ENCODE measurements around the gene TSTD1.

TSTD1 gene

GRCh38 chr1:161046605-161047228, 8.0 kb upstream of the TSTD1 start:
- peaks cover 18% of the 10 kb centered on the region for H3K9me3 ChIP-seq (ENCODE audit: control insufficient read depth, low read length)
- DNase-seq (ENCODE audit: low read depth) = no peak
- H3K4me1 ChIP-seq (ENCODE audit: control insufficient read depth, insufficient read depth, low read length) = peaks cover 14% of the 10 kb centered on the region
- peaks cover 14% of the 10 kb centered on the region for H3K36me3 ChIP-seq (ENCODE audit: control insufficient read depth, insufficient read depth, low read length, severe bottlenecking)
- H3K4me3 ChIP-seq (ENCODE audit: low read length) = peak overlapping the region; percentile 96
- H3K27me3 ChIP-seq (replicated peaks; ENCODE audit: control insufficient read depth, insufficient read depth, low read length) = no peaks in the 10 kb centered on the region
- peak overlapping the region; percentile 98 for H3K9ac ChIP-seq (ENCODE audit: low read length)

- H3K9me3 ChIP-seq (ENCODE audit: control insufficient read depth, low read length) = peaks cover 18% of the 10 kb centered on the region
- peaks cover 14% of the 10 kb centered on the region for H3K4me1 ChIP-seq (ENCODE audit: control insufficient read depth, insufficient read depth, low read length)
- DNase-seq (ENCODE audit: low read depth) = peak; percentile 98
- H3K27me3 ChIP-seq (replicated peaks; ENCODE audit: control insufficient read depth, insufficient read depth, low read length) = no peaks in the 10 kb centered on the region
- peaks cover 20% of the 10 kb centered on the region for H3K36me3 ChIP-seq (ENCODE audit: control insufficient read depth, insufficient read depth, low read length, severe bottlenecking)
- H3K4me3 ChIP-seq (ENCODE audit: low read length) = peak within 1 kb of the TSS; percentile 96
- peak within 1 kb of the TSS; percentile 98 for H3K9ac ChIP-seq (ENCODE audit: low read length)
Observed at GRCh38 chr1:161045736-161046604, 7.2 kb upstream of the TSTD1 start, which contains the start of gene USF1. Gene USF1 (minus strand): TSS chr1:161045977. CDS start chr1:161043275, 2,702 bp downstream.

- peak; percentile 78 for DNase-seq (ENCODE audit: low read depth)
- peaks cover 14% of the 10 kb centered on the region for H3K4me1 ChIP-seq (ENCODE audit: control insufficient read depth, insufficient read depth, low read length)
- peak overlapping the region; percentile 98 for H3K9ac ChIP-seq (ENCODE audit: low read length)
- H3K9me3 ChIP-seq (ENCODE audit: control insufficient read depth, low read length) = peaks cover 18% of the 10 kb centered on the region
- H3K27me3 ChIP-seq (replicated peaks; ENCODE audit: control insufficient read depth, insufficient read depth, low read length) = no peaks in the 10 kb centered on the region
- H3K4me3 ChIP-seq (ENCODE audit: low read length) = peak overlapping the region; percentile 96
- peaks cover 28% of the 10 kb centered on the region for H3K36me3 ChIP-seq (ENCODE audit: control insufficient read depth, insufficient read depth, low read length, severe bottlenecking)
Observed at GRCh38 chr1:161044908-161045735, 6.4 kb upstream of the TSTD1 start.

GRCh38 chr1:161044535-161044907, 5.8 kb upstream of the TSTD1 start:
- peak; percentile 45 for DNase-seq (ENCODE audit: low read depth)
- Histone ChIP-seq H3K36me3 (ENCODE audit: control insufficient read depth, insufficient read depth, low read length, severe bottlenecking) (peaks cover 34% of the 10 kb centered on the region), H3K9me3 (ENCODE audit: control insufficient read depth, low read length) (peaks cover 14% of the 10 kb centered on the region), H3K4me1 (ENCODE audit: control insufficient read depth, insufficient read depth, low read length) (peaks cover 14% of the 10 kb centered on the region), H3K4me3 (ENCODE audit: low read length) (peak overlapping the region; percentile 96), H3K9ac (ENCODE audit: low read length) (peak overlapping the region; percentile 98), H3K27me3 (replicated peaks; ENCODE audit: control insufficient read depth, insufficient read depth, low read length) (no peaks in the 10 kb centered on the region)

- no peaks in the 10 kb centered on the region for H3K9me3 ChIP-seq (ENCODE audit: control insufficient read depth, low read length)
- H3K9ac ChIP-seq (ENCODE audit: low read length) = no peak overlapping the region
- H3K4me3 ChIP-seq (ENCODE audit: low read length) = no peak overlapping the region
- DNase-seq (ENCODE audit: low read depth) = no peak
- H3K36me3 ChIP-seq (ENCODE audit: control insufficient read depth, insufficient read depth, low read length, severe bottlenecking) = peaks cover 50% of the 10 kb centered on the region
- peaks cover 10% of the 10 kb centered on the region for H3K4me1 ChIP-seq (ENCODE audit: control insufficient read depth, insufficient read depth, low read length)
- H3K27me3 ChIP-seq (replicated peaks; ENCODE audit: control insufficient read depth, insufficient read depth, low read length) = no peaks in the 10 kb centered on the region
Observed at GRCh38 chr1:161039546-161039945, 782 bp upstream of the TSTD1 start.

GRCh38 chr1:161039154-161039545, 386 bp upstream of the TSTD1 start:
- H3K4me3 ChIP-seq (ENCODE audit: low read length) = no peak overlapping the region
- no peak for DNase-seq (ENCODE audit: low read depth)
- peaks cover 50% of the 10 kb centered on the region for H3K36me3 ChIP-seq (ENCODE audit: control insufficient read depth, insufficient read depth, low read length, severe bottlenecking)
- H3K27me3 ChIP-seq (replicated peaks; ENCODE audit: control insufficient read depth, insufficient read depth, low read length) = no peaks in the 10 kb centered on the region
- H3K9ac ChIP-seq (ENCODE audit: low read length) = no peak overlapping the region
- peaks cover 6% of the 10 kb centered on the region for H3K4me1 ChIP-seq (ENCODE audit: control insufficient read depth, insufficient read depth, low read length)
- H3K9me3 ChIP-seq (ENCODE audit: control insufficient read depth, low read length) = no peaks in the 10 kb centered on the region

GRCh38 chr1:161037661-161038522, 872 bp downstream of the TSTD1 start:
- Histone ChIP-seq H3K4me1 (ENCODE audit: control insufficient read depth, insufficient read depth, low read length) (peaks cover 8% of the 10 kb centered on the region), H3K9ac (ENCODE audit: low read length) (no peak overlapping the region), H3K27me3 (replicated peaks; ENCODE audit: control insufficient read depth, insufficient read depth, low read length) (no peaks in the 10 kb centered on the region), H3K4me3 (ENCODE audit: low read length) (no peak overlapping the region), H3K36me3 (ENCODE audit: control insufficient read depth, insufficient read depth, low read length, severe bottlenecking) (peaks cover 49% of the 10 kb centered on the region), H3K9me3 (ENCODE audit: control insufficient read depth, low read length) (no peaks in the 10 kb centered on the region)
- no peak for DNase-seq (ENCODE audit: low read depth)

- no peak for DNase-seq (ENCODE audit: low read depth)
- no peak overlapping the region for H3K4me3 ChIP-seq (ENCODE audit: low read length)
- peaks cover 29% of the 10 kb centered on the region for H3K4me1 ChIP-seq (ENCODE audit: control insufficient read depth, insufficient read depth, low read length)
- peaks cover 8% of the 10 kb centered on the region for H3K36me3 ChIP-seq (ENCODE audit: control insufficient read depth, insufficient read depth, low read length, severe bottlenecking)
- no peaks in the 10 kb centered on the region for H3K9me3 ChIP-seq (ENCODE audit: control insufficient read depth, low read length)
- no peak overlapping the region for H3K9ac ChIP-seq (ENCODE audit: low read length)
- no peaks in the 10 kb centered on the region for H3K27me3 ChIP-seq (replicated peaks; ENCODE audit: control insufficient read depth, insufficient read depth, low read length)
Observed at GRCh38 chr1:161033751-161034150, 5.0 kb downstream of the TSTD1 start.

- no peaks in the 10 kb centered on the region for H3K9me3 ChIP-seq (ENCODE audit: control insufficient read depth, low read length)
- H3K4me3 ChIP-seq (ENCODE audit: low read length) = peak overlapping the region; percentile 32
- peaks cover 29% of the 10 kb centered on the region for H3K4me1 ChIP-seq (ENCODE audit: control insufficient read depth, insufficient read depth, low read length)
- H3K27me3 ChIP-seq (replicated peaks; ENCODE audit: control insufficient read depth, insufficient read depth, low read length) = no peaks in the 10 kb centered on the region
- peak overlapping the region; percentile 75 for H3K9ac ChIP-seq (ENCODE audit: low read length)
- H3K36me3 ChIP-seq (ENCODE audit: control insufficient read depth, insufficient read depth, low read length, severe bottlenecking) = no peaks in the 10 kb centered on the region
- DNase-seq (ENCODE audit: low read depth) = peak; percentile 34
Observed at GRCh38 chr1:161032409-161032808, 6.4 kb downstream of the TSTD1 start.

- Histone ChIP-seq H3K9ac (ENCODE audit: low read length) (peak overlapping the region; percentile 75), H3K36me3 (ENCODE audit: control insufficient read depth, insufficient read depth, low read length, severe bottlenecking) (no peaks in the 10 kb centered on the region), H3K9me3 (ENCODE audit: control insufficient read depth, low read length) (no peaks in the 10 kb centered on the region), H3K27me3 (replicated peaks; ENCODE audit: control insufficient read depth, insufficient read depth, low read length) (no peaks in the 10 kb centered on the region), H3K4me1 (ENCODE audit: control insufficient read depth, insufficient read depth, low read length) (peaks cover 29% of the 10 kb centered on the region), H3K4me3 (ENCODE audit: low read length) (peak overlapping the region; percentile 32)
- no peak for DNase-seq (ENCODE audit: low read depth)
Observed at GRCh38 chr1:161031874-161032273, 6.9 kb downstream of the TSTD1 start.
